Mesothelial cell of epicardium (in vitro differentiated cells): ENCODE data around the gene CLTC. TPM values are rescaled to one million over a fixed set of nuclear protein-coding genes. Genes with fewer than 3 reads are reported as not detected.

Experiments
- DNase-seq, 2 experiments: peaks; one replicate each; pipeline ENCODE4 v3.0.0; 2021; ENCODE audit warnings: low spot score in 2 of 2; ENCODE audit not compliant: unreplicated experiment in 2 of 2
- H3K27ac Mint-ChIP-seq: 2 replicates; pipeline ENCODE4 v1.8.0; 2021; ENCODE audit warnings: mixed read lengths
- H3K27me3 Mint-ChIP-seq: 2 replicates; pipeline ENCODE4 v1.8.0; 2021; ENCODE audit warnings: low read depth, mixed read lengths
- H3K36me3 Mint-ChIP-seq: 2 replicates; pipeline ENCODE4 v1.8.0; 2021; ENCODE audit warnings: mixed read lengths
- H3K4me1 Mint-ChIP-seq: 2 replicates; pipeline ENCODE4 v1.8.0; 2021; ENCODE audit warnings: mixed read lengths
- H3K4me3 Mint-ChIP-seq: 2 replicates; pipeline ENCODE4 v1.8.0; 2021; ENCODE audit warnings: mild to moderate bottlenecking, moderate library complexity, mixed read lengths
- H3K9me3 Mint-ChIP-seq: 2 replicates; pipeline ENCODE4 v1.8.0; 2021; ENCODE audit warnings: mixed read lengths
- total RNA-seq: library from RNA; stranded (reverse); gene quantifications from 3 replicates; pipeline ENCODE4 v1.2.1, GENCODE V29; 2021
- TF ChIP-seq, protein P1 (sequence below): fragments of 200-600 bp; sonication (generic); IDR thresholded peaks from one replicate; pipeline ENCODE4 v1.5.0; 2021; ENCODE audit warnings: antibody characterized with exemption; ENCODE audit not compliant: unreplicated experiment

The CLTC gene
- total RNA-seq, 1 donor from 2014 or later = 201 TPM

GRCh38 chr17:59702304-59702703 lies 82.6 kb downstream of the CLTC start:
- TF ChIP-seq, protein P1, sequence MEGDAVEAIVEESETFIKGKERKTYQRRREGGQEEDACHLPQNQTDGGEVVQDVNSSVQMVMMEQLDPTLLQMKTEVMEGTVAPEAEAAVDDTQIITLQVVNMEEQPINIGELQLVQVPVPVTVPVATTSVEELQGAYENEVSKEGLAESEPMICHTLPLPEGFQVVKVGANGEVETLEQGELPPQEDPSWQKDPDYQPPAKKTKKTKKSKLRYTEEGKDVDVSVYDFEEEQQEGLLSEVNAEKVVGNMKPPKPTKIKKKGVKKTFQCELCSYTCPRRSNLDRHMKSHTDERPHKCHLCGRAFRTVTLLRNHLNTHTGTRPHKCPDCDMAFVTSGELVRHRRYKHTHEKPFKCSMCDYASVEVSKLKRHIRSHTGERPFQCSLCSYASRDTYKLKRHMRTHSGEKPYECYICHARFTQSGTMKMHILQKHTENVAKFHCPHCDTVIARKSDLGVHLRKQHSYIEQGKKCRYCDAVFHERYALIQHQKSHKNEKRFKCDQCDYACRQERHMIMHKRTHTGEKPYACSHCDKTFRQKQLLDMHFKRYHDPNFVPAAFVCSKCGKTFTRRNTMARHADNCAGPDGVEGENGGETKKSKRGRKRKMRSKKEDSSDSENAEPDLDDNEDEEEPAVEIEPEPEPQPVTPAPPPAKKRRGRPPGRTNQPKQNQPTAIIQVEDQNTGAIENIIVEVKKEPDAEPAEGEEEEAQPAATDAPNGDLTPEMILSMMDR = no peak
- Mint-ChIP-seq H3K36me3 (peaks cover 21% of the 10 kb centered on the region), H3K27ac (peak overlapping the region; percentile 6), H3K9me3 (no peaks in the 10 kb centered on the region), H3K4me1 (peaks cover 9% of the 10 kb centered on the region), H3K4me3 (no peak overlapping the region), H3K27me3 (no peaks in the 10 kb centered on the region)
- DNase-seq = no peak

GRCh38 chr17:59707149-59707970 lies 87.7 kb downstream of the CLTC start, which contains the start of the genes PTRH2 and VMP1:
Gene PTRH2, minus strand, starts transcription at chr17:59707430. Its CDS starts 9,452 bp downstream, at chr17:59697978.
Gene VMP1, plus strand, starts transcription at chr17:59707654. Its CDS starts 23,793 bp downstream, at chr17:59731447.
- TF ChIP-seq, protein P1 = no peak
- H3K27me3 Mint-ChIP-seq = no peaks in the 10 kb centered on the region
- peaks cover 25% of the 10 kb centered on the region for H3K4me1 Mint-ChIP-seq
- peak; percentile 96 to 97 for DNase-seq
- H3K9me3 Mint-ChIP-seq = no peaks in the 10 kb centered on the region
- H3K4me3 Mint-ChIP-seq = peak within 1 kb of the TSS; percentile 95
- H3K36me3 Mint-ChIP-seq = peaks cover 6% of the 10 kb centered on the region
- H3K27ac Mint-ChIP-seq = peak within 1 kb of the TSS; percentile 98

DNA sequence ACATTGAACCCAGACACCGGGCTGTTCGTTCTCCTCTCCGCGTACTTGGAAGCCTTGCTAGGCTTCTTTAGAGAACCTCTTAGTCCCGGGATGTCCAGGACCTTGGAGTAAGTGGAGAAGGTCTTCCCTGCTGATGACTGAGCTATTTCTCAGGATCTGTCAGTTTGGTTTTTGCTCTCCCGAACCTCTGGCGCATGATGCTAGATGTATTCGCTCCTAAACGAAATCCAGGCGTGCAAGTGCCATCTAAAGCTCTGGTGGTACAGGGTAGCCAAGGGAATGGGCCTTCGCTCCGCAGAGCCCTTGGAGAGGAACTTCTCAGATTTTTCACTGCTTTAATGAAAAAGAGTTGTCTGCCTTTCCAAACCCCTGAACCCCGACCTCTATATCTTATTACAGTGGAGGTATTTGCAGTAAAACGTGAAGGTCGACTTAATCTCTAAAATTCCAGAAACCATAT lies 88.3 kb downstream of the CLTC start:
- Mint-ChIP-seq H3K4me3 (peak overlapping the region; percentile 95), H3K36me3 (peaks cover 6% of the 10 kb centered on the region), H3K4me1 (peaks cover 25% of the 10 kb centered on the region), H3K27me3 (no peaks in the 10 kb centered on the region), H3K27ac (peak overlapping the region; percentile 98), H3K9me3 (no peaks in the 10 kb centered on the region)
- no peak for DNase-seq
- TF ChIP-seq, protein P1 = no peak

DNA sequence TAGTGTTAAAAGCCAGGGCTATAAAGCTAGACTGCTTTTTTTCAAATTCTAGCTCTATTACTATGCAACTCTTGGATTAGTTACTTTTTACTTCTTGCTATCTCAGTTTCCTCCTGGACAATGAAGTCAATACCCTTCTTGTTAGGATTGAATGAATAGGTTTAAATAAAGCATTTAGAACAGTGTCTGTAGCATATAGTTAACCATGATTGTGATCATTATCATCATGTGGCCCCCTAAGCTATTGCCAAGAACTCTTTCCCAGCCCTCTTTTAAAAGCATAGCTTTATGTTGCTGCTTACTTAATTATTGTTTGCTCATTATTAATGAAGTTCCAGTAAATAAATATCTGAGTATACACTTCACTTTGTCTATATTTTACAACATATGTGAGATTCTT lies 92.2 kb downstream of the CLTC start:
- H3K27me3 Mint-ChIP-seq = no peaks in the 10 kb centered on the region
- TF ChIP-seq, protein P1 = no peak
- peaks cover 16% of the 10 kb centered on the region for H3K4me1 Mint-ChIP-seq
- no peaks in the 10 kb centered on the region for H3K36me3 Mint-ChIP-seq
- DNase-seq = no peak
- no peak overlapping the region for H3K4me3 Mint-ChIP-seq
- no peak overlapping the region for H3K27ac Mint-ChIP-seq
- no peaks in the 10 kb centered on the region for H3K9me3 Mint-ChIP-seq

DNA sequence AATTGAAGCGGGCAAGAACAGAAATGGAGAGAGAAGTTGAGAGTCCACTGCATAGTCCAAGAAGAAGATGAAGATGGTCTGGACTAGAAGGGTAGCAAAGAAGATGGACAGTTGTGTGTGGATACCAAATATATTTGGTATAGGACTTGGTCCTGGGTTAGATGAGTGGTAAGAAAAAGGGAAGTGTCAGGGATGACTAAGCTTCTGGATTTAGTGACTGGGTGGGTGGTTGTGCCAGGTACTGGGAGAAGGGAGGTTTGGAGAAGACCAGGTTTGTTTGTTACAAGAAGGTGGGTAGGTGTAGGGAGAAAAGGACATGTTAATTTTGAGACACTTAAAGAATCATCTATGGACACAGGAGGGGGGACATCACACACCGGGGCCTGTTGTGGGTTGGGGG lies 93.2 kb downstream of the CLTC start:
- TF ChIP-seq, protein P1 = no peak
- Mint-ChIP-seq H3K27me3 (no peaks in the 10 kb centered on the region), H3K4me1 (peaks cover 16% of the 10 kb centered on the region), H3K36me3 (no peaks in the 10 kb centered on the region), H3K4me3 (no peak overlapping the region), H3K27ac (no peak overlapping the region), H3K9me3 (no peaks in the 10 kb centered on the region)
- DNase-seq = no peak
